ENCODE measurements around the gene IFIT5. TPM values are rescaled to one million over a fixed set of nuclear protein-coding genes. Genes with fewer than 3 reads are reported as not detected.
A peak's percentile ranks its signal among the peaks of the same experiment; 100 is the strongest.

IFIT5 gene
- total RNA-seq, 1 donor from 2014 or later: 9.1 TPM

DNA sequence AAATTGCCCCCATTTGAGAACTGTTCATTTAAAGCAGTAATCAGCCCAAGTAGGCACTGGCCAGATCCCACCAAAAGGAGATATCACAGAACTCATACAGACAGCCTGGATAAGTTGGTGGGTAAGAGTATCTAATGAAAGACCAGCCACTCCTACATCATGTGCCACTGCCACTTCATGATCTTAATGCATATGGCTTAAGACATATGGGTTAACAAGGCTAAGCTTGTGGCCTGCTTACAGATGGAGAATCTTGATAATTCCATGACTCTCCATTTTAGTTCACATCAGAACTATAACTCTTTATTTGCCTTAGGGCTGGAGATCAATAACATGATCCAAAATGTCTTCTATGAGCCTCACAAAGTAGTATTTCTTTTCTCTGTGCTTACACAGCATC is 43.3 kb upstream of the IFIT5 start:
- Histone ChIP-seq H3K4me1 (peaks cover 19% of the 10 kb centered on the region), H3K36me3 (no peaks in the 10 kb centered on the region), H3K9me3 (no peaks in the 10 kb centered on the region), H3K4me3 (no peak overlapping the region), H3K27ac (no peak overlapping the region), H3K27me3 (no peaks in the 10 kb centered on the region)
- intact Hi-C loops (cut with DNase I): no loop called here
- no peak for DNase-seq (ENCODE audit: extremely low spot score in 2 of 2)
- TF ChIP-seq, protein P1, sequence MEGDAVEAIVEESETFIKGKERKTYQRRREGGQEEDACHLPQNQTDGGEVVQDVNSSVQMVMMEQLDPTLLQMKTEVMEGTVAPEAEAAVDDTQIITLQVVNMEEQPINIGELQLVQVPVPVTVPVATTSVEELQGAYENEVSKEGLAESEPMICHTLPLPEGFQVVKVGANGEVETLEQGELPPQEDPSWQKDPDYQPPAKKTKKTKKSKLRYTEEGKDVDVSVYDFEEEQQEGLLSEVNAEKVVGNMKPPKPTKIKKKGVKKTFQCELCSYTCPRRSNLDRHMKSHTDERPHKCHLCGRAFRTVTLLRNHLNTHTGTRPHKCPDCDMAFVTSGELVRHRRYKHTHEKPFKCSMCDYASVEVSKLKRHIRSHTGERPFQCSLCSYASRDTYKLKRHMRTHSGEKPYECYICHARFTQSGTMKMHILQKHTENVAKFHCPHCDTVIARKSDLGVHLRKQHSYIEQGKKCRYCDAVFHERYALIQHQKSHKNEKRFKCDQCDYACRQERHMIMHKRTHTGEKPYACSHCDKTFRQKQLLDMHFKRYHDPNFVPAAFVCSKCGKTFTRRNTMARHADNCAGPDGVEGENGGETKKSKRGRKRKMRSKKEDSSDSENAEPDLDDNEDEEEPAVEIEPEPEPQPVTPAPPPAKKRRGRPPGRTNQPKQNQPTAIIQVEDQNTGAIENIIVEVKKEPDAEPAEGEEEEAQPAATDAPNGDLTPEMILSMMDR (IDR thresholded peaks at IDR 0.05): no peak
- no peak for TF ChIP-seq POLR2A (IDR thresholded peaks at IDR 0.05)
- TF ChIP-seq POLR2AphosphoS5 (IDR thresholded peaks at IDR 0.05; ENCODE audit: insufficient read depth in 1 of 2, low read depth in 1 of 2): no peak

DNA sequence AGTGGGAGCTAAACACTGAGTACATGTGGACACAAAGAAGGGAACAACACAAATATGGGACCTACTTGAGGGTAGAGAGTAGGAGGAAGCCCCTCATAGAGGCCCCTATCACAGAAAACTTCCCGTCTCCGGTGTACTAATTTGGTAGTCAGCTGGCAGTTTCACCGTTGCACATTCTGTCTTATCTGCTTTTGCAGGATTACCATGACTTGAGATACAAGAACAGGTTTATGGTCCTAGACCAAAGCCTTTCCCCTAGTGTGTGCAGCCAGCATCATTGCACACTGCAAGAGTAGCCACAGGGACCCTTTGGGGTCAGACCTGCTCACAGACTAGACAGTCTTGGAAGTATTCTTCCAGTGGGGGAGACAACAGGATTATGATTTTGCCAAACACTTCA is 42.4 kb upstream of the IFIT5 start:
- Histone ChIP-seq H3K27me3 (no peaks in the 10 kb centered on the region), H3K4me3 (no peak overlapping the region), H3K4me1 (peaks cover 19% of the 10 kb centered on the region), H3K9me3 (no peaks in the 10 kb centered on the region), H3K36me3 (no peaks in the 10 kb centered on the region), H3K27ac (no peak overlapping the region)
- intact Hi-C loops (cut with DNase I): no loop called here
- TF ChIP-seq POLR2A (IDR thresholded peaks at IDR 0.05): no peak
- TF ChIP-seq, protein P1 (IDR thresholded peaks at IDR 0.05): no peak
- no peak for DNase-seq (ENCODE audit: extremely low spot score in 2 of 2)

DNA sequence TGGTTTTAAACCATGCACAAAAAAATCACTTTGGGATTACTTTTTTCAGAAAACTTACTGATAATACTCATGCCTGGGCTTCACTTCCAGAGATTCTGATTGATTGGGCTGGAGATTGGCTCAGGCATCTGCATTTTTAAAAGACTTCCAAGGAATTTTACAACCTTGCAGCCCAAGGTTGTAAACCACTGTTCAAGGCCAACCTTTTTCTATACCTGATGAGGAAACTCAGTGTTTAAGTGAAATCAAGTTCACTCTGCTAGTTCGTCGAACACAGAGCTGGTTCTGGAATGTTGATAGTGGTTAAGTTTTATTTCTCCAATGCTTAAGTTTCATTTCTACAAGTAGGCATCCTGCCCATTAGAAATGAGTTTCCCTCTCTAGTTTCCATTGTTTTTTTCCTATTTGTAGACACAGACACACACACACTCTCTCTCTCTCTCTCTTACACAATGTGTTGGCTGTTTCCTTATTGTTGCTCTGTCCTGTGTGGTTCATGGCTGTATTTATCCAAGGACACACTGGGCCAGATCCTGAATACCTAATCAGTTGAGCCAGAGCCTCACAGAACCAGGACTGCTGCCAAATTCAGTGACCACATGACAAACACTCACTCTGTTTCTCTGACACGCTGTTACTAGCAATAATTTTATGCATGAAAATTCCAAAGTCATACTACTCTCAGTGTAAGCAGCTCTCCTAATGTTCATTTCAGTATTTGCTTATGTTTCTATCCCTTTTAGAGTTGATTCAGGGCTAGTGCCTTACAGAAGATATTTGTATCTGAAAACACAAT is 40.3 kb upstream of the IFIT5 start:
- DNase-seq (ENCODE audit: extremely low spot score in 2 of 2): peak in 1 of 2 donors; percentile 93
- TF ChIP-seq, protein P1 (IDR thresholded peaks at IDR 0.05): no peak
- peak in 1 of 2 donors; percentile 93 for TF ChIP-seq POLR2AphosphoS5 (IDR thresholded peaks at IDR 0.05; ENCODE audit: insufficient read depth in 1 of 2, low read depth in 1 of 2)
- H3K36me3 ChIP-seq: no peaks in the 10 kb centered on the region
- no peaks in the 10 kb centered on the region for H3K27me3 ChIP-seq
- H3K4me3 ChIP-seq: no peak overlapping the region
- intact Hi-C loops (cut with DNase I): no loop called here
- H3K27ac ChIP-seq: peak overlapping the region; percentile 76
- H3K9me3 ChIP-seq: no peaks in the 10 kb centered on the region
- peaks cover 19% of the 10 kb centered on the region for H3K4me1 ChIP-seq

DNA sequence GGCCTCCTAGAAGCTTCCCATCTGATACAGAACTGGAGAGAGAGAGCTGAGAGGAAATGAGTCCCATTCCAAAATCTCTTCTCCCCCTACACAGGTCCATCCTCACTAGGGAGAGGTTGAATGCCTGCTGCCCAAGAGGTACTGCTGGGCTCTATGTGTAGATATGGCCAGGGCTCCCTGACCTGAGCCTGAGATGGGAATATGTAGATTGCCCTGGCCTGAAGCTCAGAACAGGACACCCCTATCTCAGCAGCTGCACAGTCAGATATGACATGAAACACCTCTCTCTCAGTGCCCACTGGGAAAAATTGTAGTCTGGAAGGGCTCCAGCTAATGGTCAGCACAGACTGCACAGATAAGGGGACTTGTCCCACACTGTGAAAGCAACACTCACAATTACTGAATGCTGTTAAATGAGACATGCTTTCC is 39.6 kb upstream of the IFIT5 start:
- intact Hi-C loops (cut with DNase I): loop anchor here (5.0 kb wide), 1 partner anchor 1357 kb away; no protein-coding TSS in a partner anchor
- Histone ChIP-seq H3K4me3 (no peak overlapping the region), H3K9me3 (no peaks in the 10 kb centered on the region), H3K27me3 (no peaks in the 10 kb centered on the region), H3K4me1 (peaks cover 19% of the 10 kb centered on the region), H3K36me3 (no peaks in the 10 kb centered on the region), H3K27ac (peak overlapping the region; percentile 76)
- peak in 1 of 2 donors; percentile 85 for DNase-seq (ENCODE audit: extremely low spot score in 2 of 2)
- TF ChIP-seq, protein P1 (IDR thresholded peaks at IDR 0.05): no peak
- TF ChIP-seq POLR2A (IDR thresholded peaks at IDR 0.05): no peak

Data from vagina (tissue), 2 donors.